AG20443 (cell line): ENCODE data around the gene ANKS3.
A peak's percentile ranks its signal among the peaks of the same experiment; 100 is the strongest.

Experiments used
- DNase-seq: peaks from one replicate; pipeline ENCODE4 v3.0.0; 2012; ENCODE audit warnings: low spot score, mixed read lengths

The ANKS3 gene

DNA sequence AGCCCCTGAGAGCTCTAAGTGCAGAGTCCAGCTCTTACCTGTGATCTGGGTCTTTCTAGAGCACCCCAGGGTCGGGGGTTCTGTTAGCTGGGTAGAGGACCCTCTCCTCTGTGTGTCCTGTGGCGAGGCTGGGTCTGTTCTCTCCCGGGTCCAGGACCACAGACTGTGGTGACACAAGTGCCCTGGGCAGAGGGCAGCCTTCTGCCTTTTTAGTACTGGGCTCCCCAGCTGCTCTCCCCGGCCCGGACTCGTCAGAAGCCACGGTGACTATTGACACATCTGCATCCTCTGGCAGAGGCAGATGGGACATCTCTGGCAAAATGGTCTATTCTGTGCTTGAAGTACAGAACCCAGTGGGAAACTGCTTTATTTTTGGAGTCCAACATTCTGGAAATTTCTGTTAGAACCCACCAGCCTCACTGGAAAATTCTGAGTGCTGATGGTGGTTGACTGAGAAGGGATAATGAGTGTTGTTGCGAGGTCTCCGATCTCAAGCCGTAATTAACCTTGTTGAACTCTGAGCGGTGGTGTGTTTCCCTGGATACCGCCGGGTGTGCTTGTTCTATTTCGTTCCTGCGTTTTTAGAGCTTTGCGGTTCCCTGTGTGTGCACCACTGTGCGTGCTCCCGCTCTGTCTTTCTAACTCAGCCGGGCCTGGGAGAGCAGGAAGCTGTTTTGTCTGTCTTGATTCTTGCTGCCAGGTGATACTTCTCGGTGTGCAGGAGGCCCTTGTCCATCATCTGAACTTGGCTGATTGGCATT lies 66.7 kb downstream of the ANKS3 start:
- DNase-seq: no peak

DNA sequence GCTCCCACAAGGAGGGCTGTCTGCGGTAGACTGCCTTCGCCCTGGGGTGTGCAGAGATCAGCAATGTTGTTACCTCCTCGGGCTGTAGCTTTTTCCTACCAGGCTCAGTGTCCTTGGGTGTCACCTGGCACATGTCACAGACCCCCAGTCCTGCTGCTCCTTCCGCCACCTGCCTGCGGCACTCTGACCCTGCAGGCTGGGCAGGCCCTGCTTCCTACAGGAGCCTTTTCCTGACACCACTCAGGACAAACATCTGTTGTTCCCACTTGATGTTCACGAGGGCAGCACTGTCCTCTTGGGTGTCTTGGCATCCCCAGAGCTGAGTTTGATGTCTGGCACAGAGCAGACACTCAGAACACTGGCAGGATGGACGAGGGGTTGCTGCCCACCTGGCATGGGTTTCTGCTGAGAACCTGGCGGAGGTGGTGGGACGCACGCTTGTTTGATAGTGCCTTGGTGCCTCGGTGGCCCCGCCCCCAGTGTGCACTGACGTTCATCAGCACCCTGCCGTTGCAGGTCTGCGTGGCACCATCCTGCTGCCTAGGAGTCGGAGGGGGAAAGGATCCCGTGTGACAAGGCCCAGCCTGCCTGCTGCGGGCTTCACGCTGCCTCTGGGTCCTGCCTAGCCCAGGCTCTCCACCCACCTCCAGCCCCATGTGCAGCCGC lies 67.4 kb downstream of the ANKS3 start:
- no peak for DNase-seq

DNA sequence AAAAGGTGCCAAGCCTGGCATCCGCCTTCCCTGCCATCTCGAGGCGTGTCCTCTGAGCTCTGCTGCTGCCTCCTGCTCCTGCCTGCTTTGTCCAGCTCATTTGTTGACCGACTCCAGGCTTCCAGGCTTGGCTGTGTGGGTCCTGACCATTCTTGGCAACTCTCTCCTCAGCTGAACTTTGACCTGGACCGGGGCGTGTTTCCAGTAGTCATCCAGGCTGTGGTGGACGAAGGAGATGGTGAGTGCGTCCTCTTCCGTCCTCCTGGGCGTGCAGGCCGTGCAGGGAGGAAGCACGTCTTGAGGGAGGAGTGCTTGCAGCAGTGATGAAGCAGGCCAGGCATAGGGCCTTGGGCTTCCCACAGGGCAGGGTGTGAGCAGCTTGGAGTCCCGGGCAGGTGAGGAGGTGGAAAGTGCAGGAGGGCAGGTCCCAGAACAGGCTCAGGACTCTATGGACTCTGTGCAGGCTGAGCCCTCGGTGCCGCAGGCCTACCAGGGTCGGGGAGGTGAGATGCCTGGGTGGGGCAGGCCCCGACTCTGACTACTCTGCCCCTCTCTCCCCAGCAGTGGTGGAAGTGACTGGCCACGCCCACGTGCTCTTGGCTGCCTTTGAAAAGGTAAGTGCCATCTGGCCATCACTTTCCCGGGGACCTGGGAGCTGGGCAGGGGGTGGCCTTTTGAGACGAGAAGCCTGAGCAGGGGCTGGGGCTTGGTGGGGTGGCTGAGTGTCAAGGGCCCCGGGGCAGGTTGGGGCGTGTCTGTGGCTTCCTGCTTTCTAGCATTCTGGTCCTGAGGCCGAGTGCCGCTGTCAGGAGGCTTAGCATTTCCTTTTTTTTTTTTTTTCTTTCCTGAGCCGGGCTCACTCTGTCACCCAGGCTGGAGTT lies 69.3 kb downstream of the ANKS3 start:
- DNase-seq: no peak

DNA sequence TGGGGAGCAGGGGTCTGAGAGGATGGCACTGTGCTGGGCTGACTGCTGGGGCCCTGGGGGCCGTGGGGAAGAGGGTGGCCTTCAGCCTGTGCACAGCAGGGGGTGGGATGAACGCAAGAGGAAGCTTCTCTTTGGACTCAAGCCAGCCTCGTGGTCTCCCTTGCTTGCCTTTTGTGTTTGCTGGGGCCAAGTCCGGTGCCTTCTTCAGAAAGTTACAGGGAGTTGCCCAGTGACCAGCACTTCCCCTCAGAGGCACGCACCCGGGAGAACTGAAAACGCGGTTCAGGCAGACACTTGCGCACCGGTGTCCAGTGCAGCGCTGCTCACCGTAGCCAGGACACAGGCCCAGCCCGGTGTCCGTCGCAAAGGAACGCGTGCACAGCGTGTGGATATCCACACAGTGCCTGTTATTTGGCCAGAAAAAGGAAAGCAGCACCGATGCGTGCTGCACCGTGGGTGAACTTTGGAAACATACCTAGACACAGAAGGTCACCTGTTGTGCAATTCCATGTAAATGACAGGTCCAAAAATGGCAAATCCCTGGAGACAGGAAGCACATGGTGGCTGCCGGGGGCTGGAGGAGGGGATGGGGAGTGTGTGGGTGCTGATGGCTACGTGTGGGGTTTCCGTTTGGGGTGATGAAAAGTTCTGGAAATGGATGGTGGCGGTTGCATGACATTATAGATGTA lies 70.2 kb downstream of the ANKS3 start:
- DNase-seq: no peak

DNA sequence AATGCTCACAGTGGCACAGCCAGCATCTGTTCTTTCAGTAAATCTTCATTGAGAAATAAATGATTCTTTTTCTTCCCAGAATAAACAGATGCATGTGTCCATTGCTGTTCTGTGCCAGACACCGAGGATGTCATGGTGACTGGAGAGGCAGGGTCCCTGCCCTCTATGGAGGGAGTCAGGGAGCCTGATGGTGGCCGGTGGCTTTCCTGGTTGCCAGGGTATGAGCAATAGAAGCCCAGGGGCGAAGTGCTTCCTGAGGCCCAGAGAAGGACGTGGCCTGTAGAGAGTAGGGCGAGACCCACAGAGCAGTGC lies 70.7 kb downstream of the ANKS3 start:
- no peak for DNase-seq

DNA sequence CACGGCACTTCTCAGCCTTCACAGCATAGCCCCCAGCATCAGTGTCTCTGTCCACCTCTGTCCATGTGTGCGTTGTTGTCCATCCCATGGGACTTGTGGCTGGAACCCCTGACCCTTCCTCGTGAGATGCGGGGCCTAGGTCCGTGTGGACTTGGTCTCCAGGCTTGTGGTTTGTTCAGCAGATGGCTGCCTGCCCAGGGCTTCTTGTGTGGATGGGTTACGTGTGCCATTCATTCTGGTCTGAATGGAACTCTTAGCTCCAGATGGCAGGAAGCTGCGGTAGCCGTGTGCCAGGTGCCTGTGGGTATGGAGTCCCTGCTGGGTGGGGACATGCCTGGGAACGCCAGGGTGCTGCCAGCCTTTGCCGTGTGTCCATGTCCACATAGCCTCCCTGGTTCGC lies 72.4 kb downstream of the ANKS3 start:
- DNase-seq: no peak

DNA sequence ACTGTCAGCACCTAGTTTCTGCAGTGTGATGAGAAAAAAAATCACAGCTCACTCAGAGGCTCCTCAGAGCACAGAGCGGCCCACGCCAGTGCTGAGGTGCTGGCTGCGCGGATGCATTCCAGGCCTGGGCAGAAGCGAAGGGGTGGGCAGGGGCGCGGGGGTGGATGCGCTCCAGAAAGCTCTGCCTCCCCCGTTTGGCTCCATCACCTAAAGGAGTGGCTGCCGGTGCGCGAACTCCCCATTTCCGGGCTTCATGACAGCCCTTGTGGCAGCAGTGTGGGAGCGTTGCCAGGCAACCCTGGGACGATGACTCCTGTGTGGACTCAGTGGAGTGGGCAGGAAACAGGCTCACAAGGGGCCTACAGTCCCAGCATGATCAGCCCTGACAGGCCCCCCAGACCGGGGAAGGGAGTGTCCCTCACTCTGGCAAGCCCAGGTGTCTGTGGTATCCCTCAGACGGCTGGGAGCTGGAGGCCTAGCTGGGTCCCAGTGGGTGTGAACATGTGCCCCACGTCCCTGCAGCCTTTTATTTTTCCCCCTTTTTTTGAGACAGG lies 73.5 kb downstream of the ANKS3 start:
- no peak for DNase-seq

DNA sequence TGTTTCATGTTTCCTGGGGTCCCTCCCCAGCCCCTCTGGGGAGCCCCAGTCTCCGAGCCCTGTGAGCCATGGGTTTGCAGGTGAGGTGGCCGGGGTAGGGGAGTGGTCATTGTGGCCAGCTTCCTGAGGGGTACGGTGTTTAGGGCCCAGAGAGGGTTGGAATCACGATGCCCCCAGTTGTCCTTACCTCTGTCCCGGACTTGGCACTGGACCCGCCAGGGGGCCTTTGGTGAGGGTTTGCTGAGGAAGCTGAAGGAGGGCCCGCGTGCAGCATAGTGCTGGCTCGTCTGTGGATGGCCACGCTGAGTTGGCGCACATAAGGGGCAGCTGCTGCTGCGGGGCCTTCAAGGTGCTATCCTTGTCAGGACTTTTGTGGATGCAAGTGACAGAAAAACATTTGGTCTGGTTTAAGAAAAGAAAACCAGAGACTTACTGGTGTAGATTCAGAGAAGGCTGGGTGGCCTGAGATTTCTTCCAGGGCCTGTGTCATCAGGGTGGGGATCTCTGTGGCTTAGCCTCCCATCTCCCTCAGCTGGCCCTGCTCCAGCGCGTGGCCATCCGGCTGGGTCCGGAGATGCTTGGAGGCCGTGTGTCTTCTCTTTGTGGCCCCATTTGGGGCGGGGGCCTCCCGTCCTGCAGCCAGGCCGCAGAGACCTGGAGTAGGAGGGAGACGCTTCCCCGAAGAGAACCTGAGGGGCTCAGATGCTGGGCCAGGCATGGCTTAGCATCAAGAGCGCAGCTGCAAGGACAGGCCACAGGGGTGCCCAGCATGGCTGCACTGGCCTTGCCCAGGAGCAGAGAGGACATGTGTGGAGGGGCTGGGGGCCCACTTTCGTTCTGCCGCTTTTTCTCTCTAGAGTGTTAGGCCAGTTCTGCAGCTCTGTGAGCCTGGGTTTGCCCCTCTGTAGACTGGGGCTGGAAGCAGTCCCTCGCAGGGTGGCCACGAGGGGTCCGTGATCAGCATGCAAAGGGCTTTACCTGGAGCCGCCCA lies 74.4 kb downstream of the ANKS3 start:
- no peak for DNase-seq

DNA sequence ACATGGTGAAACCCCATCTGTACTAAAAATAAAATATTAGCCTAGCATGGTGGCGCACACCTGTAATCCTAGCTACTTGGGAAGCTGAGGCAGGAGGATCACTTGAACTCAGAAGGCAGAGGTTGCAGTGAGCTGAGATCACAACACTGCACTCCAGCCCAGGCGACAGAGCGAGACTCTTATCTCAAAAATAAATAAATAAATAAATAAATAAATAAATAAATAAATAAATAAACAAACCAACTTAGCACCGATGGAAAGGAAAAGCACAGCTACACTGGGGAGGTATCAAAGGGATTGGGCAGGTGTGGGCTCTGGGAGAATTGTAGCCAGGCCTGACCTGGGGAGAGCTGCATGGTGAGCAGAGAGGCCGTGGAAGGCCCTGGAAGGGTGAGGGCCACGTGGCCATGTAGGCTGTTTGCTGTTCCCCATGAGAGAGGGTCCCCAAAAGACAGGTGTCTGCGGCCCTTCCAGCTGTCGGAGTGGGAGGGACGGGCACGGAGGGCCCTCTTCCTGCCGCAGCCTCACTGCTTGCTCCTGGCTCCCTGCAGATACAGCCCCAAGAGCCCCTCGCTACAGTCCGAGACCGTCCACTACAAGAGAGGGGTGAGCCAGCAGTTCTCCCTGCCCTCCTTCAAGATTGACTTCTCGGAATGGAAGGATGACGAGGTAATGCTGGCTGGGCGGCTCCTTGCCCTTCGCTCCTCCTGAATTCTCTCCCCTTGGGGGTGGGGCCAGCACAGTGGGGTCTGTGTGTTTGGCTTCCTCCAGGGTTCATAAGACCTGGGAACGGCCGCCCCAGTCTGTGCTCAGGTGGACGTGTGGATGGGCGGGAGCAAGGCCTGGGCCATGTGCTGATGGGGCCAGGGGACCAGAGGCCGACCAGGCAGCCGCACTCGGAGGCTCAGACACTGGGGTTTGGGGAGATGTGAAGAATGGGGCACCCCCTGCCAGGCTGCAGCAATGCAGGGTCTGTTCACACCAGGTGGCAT lies 77.1 kb downstream of the ANKS3 start:
- no peak for DNase-seq

DNA sequence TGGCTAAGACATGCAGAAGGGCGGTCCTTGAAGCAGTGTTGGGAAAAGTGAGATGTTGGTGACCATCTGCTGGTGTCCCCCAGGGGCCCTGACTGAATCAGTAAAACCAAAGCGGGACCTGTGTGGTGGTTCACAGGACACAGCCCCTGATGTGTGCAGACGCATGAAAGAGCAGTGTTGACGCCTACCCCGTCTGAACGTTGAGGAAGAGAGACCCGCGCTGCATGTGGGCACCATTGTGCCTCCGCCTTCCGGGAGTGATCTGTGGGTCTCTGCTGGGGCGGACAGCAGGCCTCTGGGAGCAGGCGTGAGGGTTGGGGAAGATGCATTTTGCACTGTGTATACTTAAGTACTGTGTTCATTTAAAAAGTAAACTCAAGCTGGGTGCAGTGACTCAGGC lies 77.8 kb downstream of the ANKS3 start:
- DNase-seq: no peak

DNA sequence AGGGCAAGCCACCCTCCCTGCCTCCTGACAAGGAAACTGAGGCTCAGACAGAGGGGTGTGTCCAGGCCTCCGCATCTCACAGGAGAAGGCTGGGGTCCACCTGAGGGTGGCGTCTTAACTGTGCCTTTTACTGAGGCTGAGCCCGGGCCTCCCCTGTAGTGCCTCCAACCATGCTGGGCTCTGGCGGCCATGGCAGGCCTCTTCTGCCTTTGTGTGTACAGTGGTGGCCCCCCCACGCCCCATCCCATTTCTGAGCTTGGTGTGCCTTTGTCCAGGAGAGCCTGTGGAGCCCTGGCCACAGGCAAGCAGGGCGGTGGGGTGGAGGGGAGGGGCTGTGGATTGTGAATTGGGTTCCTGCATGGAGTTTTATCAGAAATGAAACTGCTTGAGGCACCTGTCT lies 78.3 kb downstream of the ANKS3 start:
- DNase-seq: no peak

DNA sequence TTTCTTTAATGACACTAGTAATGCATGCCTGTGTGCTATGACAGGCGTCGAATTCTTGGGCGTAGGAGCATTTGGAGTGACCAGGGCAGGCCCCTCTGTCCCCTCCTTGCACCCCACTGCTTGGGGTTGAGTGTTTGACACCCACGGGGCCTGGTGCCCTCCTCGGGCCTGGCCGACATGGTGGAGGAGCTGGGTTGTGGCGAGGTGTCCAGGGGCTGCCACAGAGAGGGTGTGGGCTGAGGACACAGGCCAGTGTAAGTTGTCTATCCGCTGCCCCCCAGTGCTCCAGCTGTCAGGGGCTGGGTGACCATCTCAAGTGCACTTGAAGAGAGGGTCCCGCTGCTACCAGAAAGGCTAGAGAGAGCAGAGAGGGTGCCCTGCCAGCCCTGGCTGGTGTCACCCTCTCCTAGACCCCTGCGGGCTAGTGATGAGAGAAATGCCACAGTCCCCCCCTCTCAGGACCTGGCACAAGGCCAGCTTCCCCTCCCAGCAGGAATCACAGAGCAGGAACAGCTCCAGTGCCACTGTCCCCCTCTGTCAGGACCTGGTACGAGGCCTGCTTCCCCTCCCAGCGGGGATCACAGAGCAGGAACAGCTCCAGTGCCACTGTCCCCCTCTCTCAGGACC lies 79.0 kb downstream of the ANKS3 start:
- no peak for DNase-seq

DNA sequence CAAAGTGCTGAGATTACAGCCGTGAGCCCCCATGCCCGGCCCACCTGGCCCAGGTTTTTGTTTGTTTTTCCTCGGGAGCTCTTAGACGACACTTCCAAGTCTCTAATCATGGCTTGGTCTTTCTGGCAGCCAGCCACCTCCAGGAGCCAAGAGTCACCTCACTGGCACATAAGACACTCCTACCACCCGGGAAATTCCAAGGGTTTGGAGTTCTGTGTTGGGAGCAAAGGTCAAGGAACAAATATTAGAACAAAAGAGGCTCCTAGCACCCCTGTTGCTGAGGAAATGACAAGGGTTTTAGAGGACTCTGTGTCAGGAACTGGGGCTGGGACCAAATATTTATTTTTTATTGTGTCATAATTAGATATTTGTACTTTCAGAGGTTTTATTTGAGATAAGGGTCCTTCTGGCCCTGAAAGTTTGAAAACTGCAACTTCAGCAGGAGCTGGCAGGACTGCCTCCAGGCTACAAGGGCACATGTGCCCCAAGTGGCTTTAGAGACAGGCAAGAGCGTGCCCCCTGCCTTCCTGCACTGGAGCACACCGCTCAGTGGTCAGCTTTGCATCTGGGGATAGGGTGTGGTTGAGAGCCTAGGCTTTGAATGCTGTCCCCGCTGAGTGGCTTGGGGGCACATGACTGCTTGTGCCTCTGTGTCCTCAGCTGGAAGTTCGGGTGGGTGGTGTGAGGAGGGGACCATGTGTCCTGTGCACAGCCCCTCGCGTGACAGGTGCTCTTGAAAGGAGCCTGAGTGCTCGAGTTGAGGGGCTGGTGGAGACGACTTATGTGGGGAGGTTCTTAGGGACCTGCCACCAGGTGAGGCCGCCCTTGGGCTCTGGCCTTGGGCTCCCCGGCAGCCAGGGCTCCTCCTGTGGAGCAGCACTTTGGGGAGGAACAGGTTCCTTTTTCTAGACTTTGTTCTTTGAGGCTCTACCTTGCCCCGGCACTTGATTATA lies 79.8 kb downstream of the ANKS3 start:
- no peak for DNase-seq

DNA sequence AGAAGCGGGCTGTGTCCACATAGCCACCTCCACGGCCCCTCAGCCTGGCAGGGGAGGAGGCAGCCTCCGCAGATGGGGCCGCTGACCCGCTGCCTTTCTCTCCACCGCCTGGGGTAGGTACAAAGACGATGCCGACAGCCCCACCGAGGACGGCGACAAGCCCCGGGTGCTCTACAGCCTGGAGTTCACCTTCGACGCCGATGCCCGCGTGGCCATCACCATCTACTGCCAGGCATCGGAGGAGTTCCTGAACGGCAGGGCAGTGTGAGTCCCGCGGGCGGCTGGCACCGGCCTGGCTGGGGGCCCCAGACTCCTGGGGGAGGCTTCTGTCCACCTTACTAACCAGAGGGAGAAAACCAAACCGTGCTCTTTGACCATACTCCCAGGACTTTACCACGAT lies 81.5 kb downstream of the ANKS3 start:
- DNase-seq: no peak

DNA sequence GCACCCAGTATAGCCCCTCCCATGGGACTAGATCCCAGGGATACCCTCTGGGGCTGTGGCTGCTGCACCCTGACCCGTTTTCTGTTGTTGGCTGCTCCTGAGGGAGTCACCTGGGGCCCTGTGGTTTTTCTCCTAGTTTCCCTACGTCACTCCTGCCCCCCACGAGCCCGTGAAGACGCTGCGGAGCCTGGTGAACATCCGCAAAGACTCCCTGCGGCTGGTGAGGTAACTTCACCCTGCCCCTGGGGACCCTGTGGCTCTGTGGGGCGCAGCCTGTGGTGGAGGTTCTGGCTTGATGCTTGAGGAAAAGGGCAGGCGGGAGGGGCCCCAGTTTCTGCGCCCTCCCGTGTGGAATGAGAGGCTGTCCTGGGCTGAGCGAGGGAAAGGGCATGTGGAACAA lies 82.2 kb downstream of the ANKS3 start:
- no peak for DNase-seq

DNA sequence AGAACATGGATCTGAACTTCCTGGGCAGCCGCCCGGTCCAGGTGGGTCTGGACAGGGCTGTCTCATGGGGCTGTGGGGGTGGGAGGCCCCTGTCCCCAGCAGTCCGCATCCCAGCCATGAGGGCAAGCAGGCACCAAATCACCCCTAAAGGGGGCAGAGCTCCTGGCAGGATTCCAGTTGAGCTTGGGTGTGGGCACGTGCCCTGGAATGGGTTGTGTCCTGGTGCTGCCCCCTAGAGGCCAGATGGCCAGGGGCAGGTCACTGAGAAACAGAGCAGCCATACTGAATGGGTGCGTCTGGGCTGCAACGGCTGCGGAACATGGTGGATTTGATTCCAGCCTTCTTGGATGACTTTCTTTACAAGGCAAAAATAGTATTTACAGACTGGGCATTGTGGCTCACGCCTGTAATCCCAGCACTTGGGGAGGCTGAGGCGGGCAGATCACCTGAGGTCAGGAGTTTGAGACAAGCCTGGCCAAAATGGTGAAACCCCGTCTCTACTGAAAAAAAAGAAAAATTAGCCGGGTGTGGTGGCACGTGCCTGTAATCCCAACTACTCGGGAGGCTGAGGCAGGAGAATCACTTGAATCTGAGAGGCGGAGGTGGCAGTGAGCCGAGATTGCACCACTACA lies 83.5 kb downstream of the ANKS3 start:
- peak; percentile 82 for DNase-seq

DNA sequence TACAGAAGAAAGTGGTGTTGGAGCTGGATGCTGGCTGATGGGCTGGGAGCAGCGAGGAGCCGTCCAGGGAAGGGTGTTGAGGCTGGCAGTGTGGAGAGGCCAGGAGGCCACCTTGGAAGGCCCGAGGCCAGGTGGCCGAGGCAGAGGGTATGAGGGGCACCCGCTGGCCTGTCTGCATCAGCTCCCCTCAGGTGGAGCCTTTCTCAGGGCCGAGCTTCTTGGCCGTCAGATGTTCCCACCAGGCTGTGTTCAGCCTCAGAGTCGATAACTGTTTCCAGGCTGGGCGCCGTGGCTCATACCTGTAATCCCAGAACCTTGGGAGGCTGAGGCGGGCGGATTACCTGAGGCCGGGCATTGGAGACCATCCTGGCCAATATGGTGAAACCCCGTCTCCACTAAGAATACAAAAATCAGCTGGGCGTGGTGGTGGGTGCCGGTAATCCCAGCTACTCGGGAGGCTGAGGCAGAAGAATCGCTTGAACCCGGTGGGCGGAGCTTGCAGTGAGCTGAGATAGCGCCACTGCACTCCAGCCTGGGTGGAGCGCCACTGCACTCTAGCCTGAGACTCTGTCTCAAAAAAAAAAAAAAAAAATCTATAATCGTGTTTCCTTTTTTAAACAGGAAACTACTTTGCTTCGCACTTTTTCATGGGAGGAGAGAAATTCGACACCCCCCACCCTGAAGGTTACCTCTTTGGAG lies 84.2 kb downstream of the ANKS3 start:
- DNase-seq: no peak
